GM12864 (cell line): ENCODE data around the gene SYT2.
"Not testable (repeated sequence)": the region's sequence is repeated elsewhere in the genome, so short reads cannot be mapped to it uniquely, and the experiment has no call there.

Experiments used
- DNase-seq: peaks from one replicate; pipeline ENCODE4 v3.0.0-alpha.2; 2011; ENCODE audit warnings: low read depth
- H3K4me3 ChIP-seq: 2 replicates; pipeline ENCODE4 v1.5.1; 2011; ENCODE audit warnings: mild to moderate bottlenecking, low read depth, low read length, control low read depth
- CTCF ChIP-seq: IDR thresholded peaks from 2 replicates; pipeline ENCODE4 v1.5.1; 2011; ENCODE audit warnings: low read depth, mild to moderate bottlenecking, moderate library complexity, low read length, control low read depth, inconsistent platforms; ENCODE audit errors: missing control alignments

Gene SYT2

GRCh38 chr1:202710070-202711045 is at the start of gene SYT2:
TSS of gene SYT2 (minus strand) at chr1:202710454. CDS start at chr1:202605772, 104,682 bp downstream.
- H3K4me3 ChIP-seq, result no peak within 1 kb of the TSS
- DNase-seq, result no peak
- TF ChIP-seq CTCF, result no peak

- no peak for DNase-seq
- no peak for TF ChIP-seq CTCF
Measured at GRCh38 chr1:202756391-202756790, 46.1 kb upstream of the SYT2 start.

GRCh38 chr1:202754293-202754692 is 44.0 kb upstream of the SYT2 start:
- no peak for TF ChIP-seq CTCF
- H3K4me3 ChIP-seq, result no peak overlapping the region
- no peak for DNase-seq

More at GRCh38 chr1:202756391-202756790, 46.1 kb upstream of the SYT2 start:
- no peak overlapping the region for H3K4me3 ChIP-seq

- no peak for TF ChIP-seq CTCF
- no peak overlapping the region for H3K4me3 ChIP-seq
- DNase-seq, result no peak
Measured at GRCh38 chr1:202752774-202753173, 42.5 kb upstream of the SYT2 start.

GRCh38 chr1:202750761-202751160 is 40.5 kb upstream of the SYT2 start:
- DNase-seq, result no peak

GRCh38 chr1:202750024-202750423 is 39.8 kb upstream of the SYT2 start:
- DNase-seq, result no peak
- no peak for TF ChIP-seq CTCF
- H3K4me3 ChIP-seq, result no peak overlapping the region

More at GRCh38 chr1:202750761-202751160, 40.5 kb upstream of the SYT2 start:
- no peak for TF ChIP-seq CTCF
- no peak overlapping the region for H3K4me3 ChIP-seq

- TF ChIP-seq CTCF, result no peak
- no peak for DNase-seq
- no peak overlapping the region for H3K4me3 ChIP-seq
Measured at GRCh38 chr1:202745323-202745888, 35.2 kb upstream of the SYT2 start.

GRCh38 chr1:202744770-202745169 is 34.5 kb upstream of the SYT2 start:
- not testable (repeated sequence) for H3K4me3 ChIP-seq, DNase-seq
